K562 (cell line): Measurements from ENCODE around the gene PREX1. TPM values are rescaled to one million over a fixed set of nuclear protein-coding genes. Genes with fewer than 3 reads are reported as not detected.
A peak's percentile ranks its signal among the peaks of the same experiment; 100 is the strongest.

Experiments used
- ATAC-seq: fragments of 200-7000 bp; cut with Tn5 transposase; 3 replicates; pipeline ENCODE4 v1.9.1; 2020; ENCODE audit warnings: moderate library complexity
- BruUV-seq: library from RNA; stranded (reverse); fragments of 400-500 nt; replicated peaks from 2 replicates; lab custom pipeline; 2021; lab: Mats Ljungman, UMichigan
- CTCF ChIA-PET: fragments of 300-600 bp; formaldehyde crosslinking; extraction: SDS; loops from one replicate; lab custom pipeline; 2021; ENCODE audit warnings: low intra/inter-chr PET ratio; lab: Yijun Ruan, JAX
- POLR2A ChIA-PET: fragments of 300-600, 350-650 bp; sonication (Branson Sonifier 250); formaldehyde crosslinking; extraction: SDS; loops from one replicate; lab custom pipeline; 2021; ENCODE audit warnings: antibody characterized with exemption, inconsistent platforms; lab: Yijun Ruan, JAX
- DNase-seq, 4 experiments: peaks; one replicate each; pipeline versions ENCODE4 v3.0.0 to v3.0.0-alpha.2; 2011 to 2018; ENCODE audit warnings: low spot score in 3 of 4, mixed read lengths in 3 of 4; ENCODE audit errors: extremely low read depth in 1 of 4
- FAIRE-seq: peaks from 2 replicates; lab custom pipeline; 2011; peaks lifted over from hg19 to GRCh38; lab: Jason Lieb, UNC
- H2AFZ ChIP-seq: 2 replicates; pipeline ENCODE4 v1.6.0; 2011; ENCODE audit warnings: low read depth, low read length, control low read depth, inconsistent platforms
- H3K27ac ChIP-seq: fragments of 200-600 bp; 3 replicates; pipeline ENCODE4 v1.8.0; 2011; ENCODE audit warnings: low read depth, mild to moderate bottlenecking, control low read depth, inconsistent platforms, low read length, moderate library complexity, mixed read lengths; ENCODE audit errors: extremely low read depth
- H3K27me3 ChIP-seq, 2 experiments: fragments of 300-600 bp in 1 of 2; 2 replicates in 1 of 2; 3 replicates in 1 of 2; pipeline versions ENCODE4 v1.6.0 to v1.8.0; 2011; ENCODE audit warnings: inconsistent platforms in 2 of 2, low read length in 2 of 2, mild to moderate bottlenecking in 1 of 2, mixed read lengths in 1 of 2, moderate library complexity in 1 of 2; ENCODE audit not compliant: control insufficient read depth in 2 of 2, insufficient read depth in 2 of 2
- H3K36me3 ChIP-seq: fragments of 300-600 bp; 3 replicates; pipeline ENCODE4 v1.8.0; 2011; ENCODE audit warnings: mild to moderate bottlenecking, low read length, inconsistent platforms; ENCODE audit not compliant: control insufficient read depth, insufficient read depth
- H3K4me1 ChIP-seq, 2 experiments: fragments of 200-600 bp in 1 of 2; replicated peaks in 1 of 2; 2 replicates in 1 of 2; 3 replicates in 1 of 2; pipeline versions ENCODE4 v1.5.1 to v1.8.0; 2011; ENCODE audit warnings: inconsistent platforms in 2 of 2, low read length in 2 of 2, mild to moderate bottlenecking in 1 of 2, mixed read lengths in 1 of 2, moderate library complexity in 1 of 2; ENCODE audit not compliant: control insufficient read depth in 2 of 2, insufficient read depth in 2 of 2
- H3K4me2 ChIP-seq: 2 replicates; pipeline ENCODE4 v1.6.1; 2011; ENCODE audit warnings: low read length, control low read depth, inconsistent platforms, mixed read lengths; ENCODE audit not compliant: insufficient read depth
- H3K4me3 ChIP-seq: fragments of 200-600 bp; sonication (generic), shearing (Covaris generic); 2 replicates; pipeline ENCODE4 v1.5.1; 2016; ENCODE audit warnings: control low read depth, inconsistent platforms
- H3K79me2 ChIP-seq: fragments of 200-600 bp; 3 replicates; pipeline ENCODE4 v1.8.0; 2011; ENCODE audit warnings: low read length, inconsistent platforms; ENCODE audit not compliant: control insufficient read depth, insufficient read depth
- H3K9ac ChIP-seq, 2 experiments: 2 replicates each; pipeline versions ENCODE4 v1.6.0 to v1.6.1; 2011; ENCODE audit warnings: low read depth in 2 of 2, low read length in 2 of 2, control low read depth in 1 of 2, inconsistent platforms in 1 of 2, mild to moderate bottlenecking in 1 of 2, mixed read lengths in 1 of 2; ENCODE audit not compliant: insufficient read depth in 1 of 2
- H3K9me1 ChIP-seq: one replicate; pipeline ENCODE4 v1.6.0; 2011; ENCODE audit warnings: inconsistent platforms, mild to moderate bottlenecking, low read length, moderate library complexity; ENCODE audit not compliant: control insufficient read depth, insufficient read depth
- H3K9me3 ChIP-seq: replicated peaks from 2 replicates; pipeline ENCODE4 v1.5.1; 2011; ENCODE audit warnings: low read depth, low read length, inconsistent platforms; ENCODE audit not compliant: control insufficient read depth, insufficient read depth
- H4K20me1 ChIP-seq: replicated peaks from 2 replicates; pipeline ENCODE4 v1.6.1; 2011; ENCODE audit warnings: low read length, inconsistent platforms, mixed read lengths; ENCODE audit not compliant: control insufficient read depth, insufficient read depth
- BDP1 ChIP-seq: IDR thresholded peaks from 3 replicates; pipeline ENCODE4 v1.6.1; 2011; ENCODE audit not compliant: insufficient read length, insufficient read depth
- CCAR2 ChIP-seq: fragments of 200-400 bp; formaldehyde crosslinking; IDR thresholded peaks from 2 replicates; pipeline ENCODE4 v1.6.1; 2017; ENCODE audit warnings: mild to moderate bottlenecking, low read depth, low read length
- HDGF ChIP-seq: fragments of 450-650 bp; IDR thresholded peaks from 2 replicates; pipeline ENCODE4 v1.6.1; 2016
- HNRNPL ChIP-seq: fragments of 200-400 bp; formaldehyde crosslinking; IDR thresholded peaks from 2 replicates; pipeline ENCODE4 v1.6.1; 2017; ENCODE audit warnings: low read depth, mild to moderate bottlenecking, low read length
- KAT7 ChIP-seq: sonication (generic); formaldehyde crosslinking; IDR thresholded peaks from 2 replicates; pipeline ENCODE4 v1.8.0; 2022; ENCODE audit warnings: missing genetic modification reagents, mild to moderate bottlenecking, borderline replicate concordance
- MIER1 ChIP-seq: fragments of 450-650 bp; IDR thresholded peaks from 2 replicates; pipeline ENCODE4 v1.6.1; 2016; ENCODE audit warnings: antibody characterized with exemption, mild to moderate bottlenecking, low read depth
- NCOA6 ChIP-seq: fragments of 450-650 bp; IDR thresholded peaks from 2 replicates; pipeline ENCODE4 v1.6.1; 2017; ENCODE audit warnings: mild to moderate bottlenecking
- RBM34 ChIP-seq: fragments of 200-400 bp; formaldehyde crosslinking; IDR thresholded peaks from 2 replicates; pipeline ENCODE4 v1.6.1; 2018; ENCODE audit warnings: low read length, borderline replicate concordance; ENCODE audit not compliant: insufficient read depth
- TRIM25 ChIP-seq: fragments of 450-650 bp; IDR thresholded peaks from 2 replicates; pipeline ENCODE4 v1.7.0; 2016; ENCODE audit warnings: borderline replicate concordance
- U2AF2 ChIP-seq: fragments of 200-400 bp; formaldehyde crosslinking; optimal IDR thresholded peaks from 2 replicates; pipeline ENCODE3; 2017; ENCODE audit warnings: low read depth, mild to moderate bottlenecking, low read length
- ZSCAN29 ChIP-seq: fragments of 450-650 bp; IDR thresholded peaks from 2 replicates; pipeline ENCODE4 v1.6.1; 2017
- WGBS: fragments of 100-300 bp; shearing (Covaris generic); methylation state at CpG from one replicate; pipeline ENCODE4 v1.1.6; 2016; ENCODE audit warnings: low coverage, mixed read lengths; ENCODE audit not compliant: insufficient coverage; ENCODE audit errors: missing lambda C conversion rate; 5-methylcytosine and 5-hydroxymethylcytosine counted together
- in situ Hi-C: fragments of 300-500 bp; cut with MboI; formaldehyde crosslinking; loops from 4 replicates; pipeline ENCODE4 v1.15.0; 2018; ENCODE audit warnings: inconsistent platforms, mixed read lengths
- intact Hi-C: fragments of 100-400 bp; cut with micrococcal nuclease; formaldehyde crosslinking; loops from 2 replicates; pipeline ENCODE4 v1.14.2; 2022
- polyA plus RNA-seq, 8 experiments: library from polyadenylated mRNA; depleted of rRNA in 4 of 8; stranded (reverse) in 5 of 8; unstranded in 3 of 8; fragments of >200 nt; fragmentation: Nextera tagmentation in 2 of 8; fragmentation: Illumina TruSeq in 1 of 8; extraction: Ambion mirVana in 2 of 8; extraction: Trizol in 1 of 8; gene quantifications; 2 replicates each; pipeline versions ENCODE4 v1.2.1 to v1.2.3, GENCODE V29; 2011 to 2014; ENCODE audit warnings: inconsistent platforms in 1 of 8, missing spikeins in 1 of 8
- total RNA-seq, 7 experiments: library from RNA; depleted of rRNA in 6 of 7; stranded (reverse); fragments of >200 nt in 6 of 7; fragmentation: Illumina TruSeq in 2 of 7; extraction: Trizol in 2 of 7; gene quantifications; 2 replicates each; pipeline versions ENCODE4 v1.2.1 to v1.2.3, GENCODE V29; 2011 to 2021; ENCODE audit warnings: low replicate concordance in 1 of 7
- TF ChIP-seq, protein P1 (sequence below): fragments of 250-450 bp; sonication (Bioruptor Pico); IDR thresholded peaks from 2 replicates; pipeline ENCODE4 v1.5.0; 2020; ENCODE audit warnings: mild to moderate bottlenecking, borderline replicate concordance

PREX1 gene
- total and polyA plus RNA-seq, 9 of the 15 experiments (the other 6 are each of a cell fraction or from before 2014, with no cell fraction given), result 0.37 to 10.4 (median 4.8) TPM

DNA sequence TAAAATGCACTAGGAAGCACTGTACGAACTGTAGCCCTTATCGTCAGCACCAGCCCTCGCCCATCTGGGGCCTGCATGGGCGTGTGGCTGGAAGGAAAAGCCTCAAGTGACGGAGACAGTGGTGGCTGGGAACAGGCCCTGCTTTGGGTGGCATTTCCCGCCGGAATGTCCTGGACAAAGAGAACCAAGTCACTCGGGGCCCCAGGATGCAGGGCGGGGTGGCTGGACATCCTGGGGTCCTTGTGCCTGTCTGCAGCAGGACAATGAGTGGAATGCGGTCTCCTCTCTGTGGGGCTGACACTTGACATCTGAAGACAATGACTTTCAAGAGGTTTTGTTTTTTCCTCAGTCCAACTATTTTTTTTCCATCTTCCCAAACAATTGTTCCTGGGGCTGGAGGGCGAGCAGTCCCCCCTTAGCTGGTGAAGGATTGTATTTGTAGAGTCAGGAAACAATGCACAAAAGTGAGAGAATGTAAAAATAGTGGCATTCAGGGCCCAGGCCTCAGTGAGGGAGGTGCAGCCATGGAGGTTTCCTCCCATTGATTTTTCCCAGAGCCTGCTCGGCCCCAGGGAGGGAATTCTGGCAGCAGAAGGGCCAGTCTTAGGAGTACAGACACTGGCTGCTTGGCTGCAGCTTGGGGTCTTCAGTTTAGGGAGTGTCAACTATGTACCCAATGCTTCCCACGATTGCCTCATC lies 64.4 kb downstream of the PREX1 start:
- ATAC-seq (no peak), FAIRE-seq (no peak), DNase-seq (no peak)
- no peaks in the 10 kb centered on the region for H3K9me1 ChIP-seq
- no peak overlapping the region for H3K4me3 ChIP-seq
- peaks cover 7% of the 10 kb centered on the region for H4K20me1 ChIP-seq
- H3K9me3 ChIP-seq, result no peaks in the 10 kb centered on the region
- no peaks in the 10 kb centered on the region for H3K36me3 ChIP-seq
- no TSS peak for BruUV-seq
- no peak overlapping the region for H3K27ac ChIP-seq
- no peak overlapping the region for H2AFZ ChIP-seq
- POLR2A ChIA-PET, result interaction anchor here (0.5 kb wide), 1 partner anchor 17 kb away, joined by 3 read pairs; no protein-coding TSS in a partner anchor
- in situ Hi-C loops, result no loop called here
- 32% methylated on average over 13 of the region's 13 CpGs for WGBS
- intact Hi-C loops, result no loop called here
- no peaks in the 10 kb centered on the region for H3K79me2 ChIP-seq
- peaks cover 4 to 20% of the 10 kb centered on the region in 2 experiments; a peak in 3 of 5 replicates for H3K27me3 ChIP-seq
- no peak for TF ChIP-seq NCOA6
- TF ChIP-seq MIER1, result no peak
- TF ChIP-seq, protein P1, sequence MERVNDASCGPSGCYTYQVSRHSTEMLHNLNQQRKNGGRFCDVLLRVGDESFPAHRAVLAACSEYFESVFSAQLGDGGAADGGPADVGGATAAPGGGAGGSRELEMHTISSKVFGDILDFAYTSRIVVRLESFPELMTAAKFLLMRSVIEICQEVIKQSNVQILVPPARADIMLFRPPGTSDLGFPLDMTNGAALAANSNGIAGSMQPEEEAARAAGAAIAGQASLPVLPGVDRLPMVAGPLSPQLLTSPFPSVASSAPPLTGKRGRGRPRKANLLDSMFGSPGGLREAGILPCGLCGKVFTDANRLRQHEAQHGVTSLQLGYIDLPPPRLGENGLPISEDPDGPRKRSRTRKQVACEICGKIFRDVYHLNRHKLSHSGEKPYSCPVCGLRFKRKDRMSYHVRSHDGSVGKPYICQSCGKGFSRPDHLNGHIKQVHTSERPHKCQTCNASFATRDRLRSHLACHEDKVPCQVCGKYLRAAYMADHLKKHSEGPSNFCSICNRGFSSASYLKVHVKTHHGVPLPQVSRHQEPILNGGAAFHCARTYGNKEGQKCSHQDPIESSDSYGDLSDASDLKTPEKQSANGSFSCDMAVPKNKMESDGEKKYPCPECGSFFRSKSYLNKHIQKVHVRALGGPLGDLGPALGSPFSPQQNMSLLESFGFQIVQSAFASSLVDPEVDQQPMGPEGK (CRISPR knock-in tag), result no peak
- TF ChIP-seq U2AF2, result no peak
- no peak for TF ChIP-seq TRIM25
- TF ChIP-seq HDGF, result no peak
- TF ChIP-seq KAT7 (CRISPR knock-in tag), result no peak
- no peak for TF ChIP-seq HNRNPL
- no peak for TF ChIP-seq ZSCAN29
- TF ChIP-seq BDP1, result no peak
- TF ChIP-seq RBM34, result no peak
- TF ChIP-seq CCAR2, result no peak
- CTCF ChIA-PET, result no interaction called here
- H3K4me2 ChIP-seq, result no peak overlapping the region
- H3K4me1 ChIP-seq, result no peaks in the 10 kb centered on the region; a peak in 1 of 5 replicates
- H3K9ac ChIP-seq, result peak overlapping the region in 1 of 2 experiments; percentile 16; a peak in 1 of 4 replicates
